ENCODE data around the gene FGA. TPM values are rescaled to one million over a fixed set of nuclear protein-coding genes. Genes with fewer than 3 reads are reported as not detected.

The FGA gene
- total and polyA plus RNA-seq, 9 of the 15 experiments (the other 6 are each of a cell fraction or from before 2014, with no cell fraction given) = 0.04 to 2.5 (median 0.07) TPM; not detected in 5

DNA sequence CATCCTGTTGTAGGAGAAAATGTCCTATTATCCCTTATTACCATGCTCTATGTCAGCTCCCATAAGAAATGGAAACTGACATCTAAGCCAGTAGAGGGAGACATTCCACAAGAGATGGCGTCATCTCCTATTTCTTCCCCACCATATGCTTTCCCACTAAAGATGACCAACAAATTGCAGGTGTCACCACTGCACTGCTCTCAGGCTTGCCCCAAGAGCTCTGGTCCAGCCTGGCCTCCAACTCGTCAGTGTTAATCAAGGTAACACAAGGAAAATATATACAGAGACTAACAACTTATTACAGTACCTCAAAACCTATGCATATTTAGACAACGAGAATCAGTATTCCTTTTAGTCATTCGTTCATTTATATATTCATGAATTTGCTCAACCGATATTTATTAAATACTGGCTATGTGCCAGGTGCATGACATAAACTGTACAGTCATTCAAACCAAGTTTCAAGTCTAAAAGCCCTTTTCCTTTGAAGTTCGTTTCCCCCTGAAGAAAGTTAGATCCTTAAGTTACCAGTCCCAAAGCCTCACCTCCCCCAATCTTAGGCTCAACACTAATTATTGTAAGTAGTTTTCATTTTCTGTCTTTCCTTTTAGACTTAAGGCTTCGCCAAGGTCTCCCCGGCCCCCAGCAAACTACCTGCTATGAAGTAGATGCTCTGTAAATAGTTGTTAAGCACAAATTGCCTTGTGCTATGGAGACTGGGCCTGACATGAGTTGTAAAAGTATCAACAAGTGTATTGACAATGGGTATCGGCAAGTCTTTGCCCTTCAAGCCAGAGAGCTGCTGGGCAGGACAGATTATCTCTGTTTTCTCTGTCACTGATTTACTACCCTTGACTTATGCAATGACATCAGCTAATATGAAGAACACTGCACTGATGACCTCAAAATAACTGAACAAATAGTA, 30.8 kb downstream of the FGA start (continued):
- no peak for TF ChIP-seq E2F8 (IDR thresholded peaks at IDR 0.05; ENCODE audit: low read depth, partially characterized antibody)
- TF ChIP-seq ATF7 (IDR thresholded peaks at IDR 0.05) = peak; percentile 69; the same call in 1 of the 2 replicates
- TF ChIP-seq, protein P1, sequence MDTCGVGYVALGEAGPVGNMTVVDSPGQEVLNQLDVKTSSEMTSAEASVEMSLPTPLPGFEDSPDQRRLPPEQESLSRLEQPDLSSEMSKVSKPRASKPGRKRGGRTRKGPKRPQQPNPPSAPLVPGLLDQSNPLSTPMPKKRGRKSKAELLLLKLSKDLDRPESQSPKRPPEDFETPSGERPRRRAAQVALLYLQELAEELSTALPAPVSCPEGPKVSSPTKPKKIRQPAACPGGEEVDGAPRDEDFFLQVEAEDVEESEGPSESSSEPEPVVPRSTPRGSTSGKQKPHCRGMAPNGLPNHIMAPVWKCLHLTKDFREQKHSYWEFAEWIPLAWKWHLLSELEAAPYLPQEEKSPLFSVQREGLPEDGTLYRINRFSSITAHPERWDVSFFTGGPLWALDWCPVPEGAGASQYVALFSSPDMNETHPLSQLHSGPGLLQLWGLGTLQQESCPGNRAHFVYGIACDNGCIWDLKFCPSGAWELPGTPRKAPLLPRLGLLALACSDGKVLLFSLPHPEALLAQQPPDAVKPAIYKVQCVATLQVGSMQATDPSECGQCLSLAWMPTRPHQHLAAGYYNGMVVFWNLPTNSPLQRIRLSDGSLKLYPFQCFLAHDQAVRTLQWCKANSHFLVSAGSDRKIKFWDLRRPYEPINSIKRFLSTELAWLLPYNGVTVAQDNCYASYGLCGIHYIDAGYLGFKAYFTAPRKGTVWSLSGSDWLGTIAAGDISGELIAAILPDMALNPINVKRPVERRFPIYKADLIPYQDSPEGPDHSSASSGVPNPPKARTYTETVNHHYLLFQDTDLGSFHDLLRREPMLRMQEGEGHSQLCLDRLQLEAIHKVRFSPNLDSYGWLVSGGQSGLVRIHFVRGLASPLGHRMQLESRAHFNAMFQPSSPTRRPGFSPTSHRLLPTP (IDR thresholded peaks at IDR 0.05; ENCODE audit: borderline replicate concordance, extremely low read depth, insufficient read length) = no peak
- 0 out of 3 replicates have a peak, but pooled peaks of 1 of the 2 experiments have one; percentile 43 for TF ChIP-seq CBX3 (IDR thresholded peaks at IDR 0.05; ENCODE audit: borderline replicate concordance in 1 of 2, low read length in 2 of 2)
- TF ChIP-seq HOXB6 (CRISPR knock-in tag; IDR thresholded peaks at IDR 0.05; ENCODE audit: borderline replicate concordance) = no peak
- TF ChIP-seq FOXJ3 (CRISPR knock-in tag; IDR thresholded peaks at IDR 0.05) = no peak
- peak; percentile 62; the same call in 1 of the 2 replicates for TF ChIP-seq EHMT2 (IDR thresholded peaks at IDR 0.05)
- TF ChIP-seq COPS2 (conservative IDR thresholded peaks at IDR 0.05) = no peak
- TF ChIP-seq ZBTB17 (CRISPR knock-in tag; IDR thresholded peaks at IDR 0.05) = no peak
- TF ChIP-seq MEF2D (tag; conservative IDR thresholded peaks at IDR 0.05; ENCODE audit: low read depth) = no peak
- no peak for TF ChIP-seq RB1 (IDR thresholded peaks at IDR 0.05; ENCODE audit: low read depth)
- TF ChIP-seq ZNF707 (CRISPR knock-in tag; conservative IDR thresholded peaks at IDR 0.05) = no peak
- TF ChIP-seq ELF1 (tag; IDR thresholded peaks at IDR 0.05) = no peak
- TF ChIP-seq CBX1 (IDR thresholded peaks at IDR 0.05; ENCODE audit: low read depth) = no peak

All from K562 (cell line).